Measurements from ENCODE around the gene EEF2K. TPM values are rescaled to one million over a fixed set of nuclear protein-coding genes. Genes with fewer than 3 reads are reported as not detected.
"Not testable (repeated sequence)": the region's sequence is repeated elsewhere in the genome, so short reads cannot be mapped to it uniquely, and the experiment has no call there.

EEF2K gene
- polyA plus RNA-seq, 4 donors, result 11.2 to 16.0 (median 14.6) TPM

DNA sequence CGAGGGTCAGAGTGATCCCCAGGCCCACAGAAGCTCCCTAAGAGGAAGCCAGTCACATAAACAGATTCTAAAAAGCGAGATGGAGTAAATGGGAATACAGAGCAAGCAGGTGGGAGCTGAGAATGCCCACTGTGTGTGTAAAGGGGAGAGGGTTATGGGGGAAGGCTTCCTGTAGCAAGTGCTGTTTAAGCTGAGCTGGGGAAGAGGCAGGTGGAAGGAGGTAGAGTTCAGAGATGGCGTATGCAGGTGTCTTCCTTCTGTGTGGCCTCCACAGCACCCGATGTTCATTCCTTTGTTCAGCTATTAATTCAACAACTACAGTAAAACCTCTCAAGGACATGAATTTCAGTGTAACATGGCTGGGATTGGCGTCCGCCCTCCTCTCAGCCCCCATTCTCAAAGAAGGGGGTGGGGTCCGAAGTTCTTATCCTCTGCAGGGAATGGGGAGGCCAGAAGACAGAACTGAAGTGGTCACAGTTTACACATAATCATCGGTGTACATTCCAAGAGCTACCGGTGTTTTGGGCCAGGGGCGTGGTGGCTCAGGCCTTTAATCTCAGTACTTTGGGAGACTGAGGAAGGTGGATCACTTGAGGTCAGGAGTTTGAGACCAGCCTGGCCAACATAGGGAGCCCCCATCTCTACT lies 1.8 kb downstream of the EEF2K start:
- no peak for DNase-seq (ENCODE audit: low read depth in 4 of 4, low spot score in 3 of 4)

DNA sequence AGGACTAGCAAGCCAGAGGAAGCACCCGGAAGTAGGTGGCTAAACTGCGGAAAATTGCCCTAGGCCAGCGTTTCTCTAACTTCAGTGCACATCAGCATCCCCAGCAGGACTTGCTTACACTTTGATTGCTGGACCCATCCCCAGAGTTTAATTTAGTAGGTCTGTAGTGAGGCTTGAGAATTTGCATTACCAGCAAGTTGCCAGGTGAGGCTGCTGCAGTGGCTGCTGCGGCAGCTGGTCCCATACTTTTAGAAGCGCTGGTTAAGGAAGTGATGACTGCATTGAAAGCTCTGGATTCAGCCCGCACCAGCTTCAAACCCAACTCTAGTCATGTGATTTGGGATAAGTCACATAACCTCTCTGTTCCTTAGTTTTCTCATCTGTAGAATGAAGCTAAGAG lies 4.2 kb downstream of the EEF2K start:
- DNase-seq (ENCODE audit: low read depth in 4 of 4, low spot score in 3 of 4), result no peak

- DNase-seq (ENCODE audit: low read depth in 4 of 4, low spot score in 3 of 4), result no peak
Measured at GRCh38 chr16:22210854-22211253, 4.8 kb downstream of the EEF2K start.

- DNase-seq (ENCODE audit: low read depth in 4 of 4, low spot score in 3 of 4), result no peak
Measured at GRCh38 chr16:22213236-22213635, 7.2 kb downstream of the EEF2K start.

- no peak for DNase-seq (ENCODE audit: low read depth in 4 of 4, low spot score in 3 of 4)
Measured at GRCh38 chr16:22213801-22214200, 7.7 kb downstream of the EEF2K start.

DNA sequence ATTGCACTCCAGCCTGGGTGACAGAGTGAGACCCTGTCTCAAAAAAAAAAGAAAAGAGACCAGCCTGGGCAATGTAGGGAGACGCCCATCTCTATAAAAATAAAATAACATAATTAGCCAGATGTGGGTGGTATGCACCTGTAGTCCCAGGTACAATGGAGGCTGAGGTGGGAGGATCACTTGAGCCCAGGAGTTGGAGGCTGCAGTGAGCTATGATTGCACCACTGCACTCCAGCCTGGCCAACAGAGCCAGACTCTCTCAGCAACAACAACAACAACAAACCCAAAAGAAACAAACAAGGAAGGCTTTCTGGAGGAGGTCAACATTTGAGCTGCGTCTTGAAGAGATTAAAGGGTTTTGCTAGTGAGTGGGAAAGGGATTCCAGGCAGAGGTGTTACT lies 8.3 kb downstream of the EEF2K start:
- DNase-seq (ENCODE audit: low read depth in 4 of 4, low spot score in 3 of 4), result no peak

DNA sequence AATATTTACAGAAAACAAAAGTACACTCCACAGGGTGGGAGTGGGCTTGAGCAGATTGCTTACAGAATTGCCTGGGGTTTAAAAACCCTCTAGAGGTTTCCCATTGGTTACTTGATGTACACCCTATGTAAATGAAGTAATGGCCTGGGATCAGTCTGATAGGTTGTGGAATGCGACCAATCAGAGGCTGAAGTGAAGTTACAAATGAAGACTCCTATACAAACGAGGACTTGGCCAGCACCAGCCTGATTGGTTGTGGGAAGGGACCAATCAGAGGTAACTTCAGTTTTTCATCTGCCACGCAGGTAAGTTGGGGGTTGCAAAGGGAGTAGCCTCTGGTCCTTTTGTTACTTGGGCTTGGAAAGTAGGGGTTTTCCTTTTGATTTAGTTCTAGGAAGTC lies 8.8 kb downstream of the EEF2K start:
- no peak for DNase-seq (ENCODE audit: low read depth in 4 of 4, low spot score in 3 of 4)

GRCh38 chr16:22216191-22216831 lies 10.2 kb downstream of the EEF2K start:
- DNase-seq (ENCODE audit: low read depth in 4 of 4, low spot score in 3 of 4), result no peak

DNA sequence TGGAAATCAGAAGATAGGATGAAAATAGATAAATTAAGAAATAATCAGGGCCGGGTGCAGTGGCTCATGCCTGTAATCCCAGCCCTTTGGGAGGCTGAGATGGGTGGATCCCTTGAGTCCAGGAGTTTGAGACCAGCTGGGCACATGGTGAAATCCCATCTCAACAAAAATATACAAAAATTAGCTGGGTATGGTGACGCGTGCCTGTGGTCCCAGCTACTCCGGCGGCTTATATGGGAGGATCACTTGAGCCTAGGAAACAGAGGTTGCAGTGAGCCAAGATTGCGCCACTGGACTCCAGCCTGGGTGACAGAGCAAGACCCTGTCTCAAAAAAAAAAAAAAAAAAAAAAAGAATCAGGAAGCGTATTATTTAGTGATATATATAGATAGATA lies 10.8 kb downstream of the EEF2K start:
- not testable (repeated sequence) for DNase-seq (ENCODE audit: low read depth in 4 of 4, low spot score in 3 of 4)

DNA sequence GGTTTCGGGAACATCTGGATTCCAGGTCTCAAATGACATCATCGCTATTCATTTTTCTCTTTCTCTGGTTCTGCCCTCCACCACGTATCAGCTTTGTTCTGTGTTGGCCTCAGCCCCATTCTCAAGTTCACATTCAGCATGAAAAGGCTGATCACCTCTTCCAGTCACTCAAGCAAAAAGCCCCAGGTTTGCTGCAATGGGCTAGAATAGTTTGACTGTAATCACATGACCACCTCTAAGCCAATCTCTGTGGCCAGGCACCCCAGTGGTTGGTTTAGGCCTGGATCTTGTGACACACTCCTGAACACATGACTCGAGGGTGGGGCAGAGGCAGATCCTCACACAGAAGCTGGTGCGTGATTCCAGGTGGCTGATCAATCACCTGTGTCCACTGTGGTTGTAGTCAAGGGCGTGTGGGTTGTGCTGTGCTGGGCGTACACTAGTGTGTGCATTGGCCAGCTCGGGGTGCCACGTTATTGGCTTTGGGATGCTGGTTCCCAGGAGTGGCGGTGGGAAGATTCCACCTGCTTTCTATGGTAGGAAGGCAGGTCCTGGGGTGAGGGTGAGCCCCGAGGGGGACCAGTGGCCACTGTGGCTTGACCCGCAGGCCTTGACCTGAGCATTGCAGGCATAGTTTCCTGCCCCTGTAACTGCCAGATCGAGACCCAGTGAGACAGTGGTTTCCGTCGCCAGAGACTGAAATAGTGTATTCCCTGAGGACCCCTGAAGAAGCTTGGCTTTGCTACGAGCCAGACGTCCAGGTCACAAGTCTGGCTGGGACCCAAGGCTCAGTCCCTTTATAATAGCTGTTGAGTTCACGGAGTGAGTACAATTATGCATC lies 12.0 kb downstream of the EEF2K start:
- DNase-seq (ENCODE audit: low read depth in 4 of 4, low spot score in 3 of 4), result no peak

DNA sequence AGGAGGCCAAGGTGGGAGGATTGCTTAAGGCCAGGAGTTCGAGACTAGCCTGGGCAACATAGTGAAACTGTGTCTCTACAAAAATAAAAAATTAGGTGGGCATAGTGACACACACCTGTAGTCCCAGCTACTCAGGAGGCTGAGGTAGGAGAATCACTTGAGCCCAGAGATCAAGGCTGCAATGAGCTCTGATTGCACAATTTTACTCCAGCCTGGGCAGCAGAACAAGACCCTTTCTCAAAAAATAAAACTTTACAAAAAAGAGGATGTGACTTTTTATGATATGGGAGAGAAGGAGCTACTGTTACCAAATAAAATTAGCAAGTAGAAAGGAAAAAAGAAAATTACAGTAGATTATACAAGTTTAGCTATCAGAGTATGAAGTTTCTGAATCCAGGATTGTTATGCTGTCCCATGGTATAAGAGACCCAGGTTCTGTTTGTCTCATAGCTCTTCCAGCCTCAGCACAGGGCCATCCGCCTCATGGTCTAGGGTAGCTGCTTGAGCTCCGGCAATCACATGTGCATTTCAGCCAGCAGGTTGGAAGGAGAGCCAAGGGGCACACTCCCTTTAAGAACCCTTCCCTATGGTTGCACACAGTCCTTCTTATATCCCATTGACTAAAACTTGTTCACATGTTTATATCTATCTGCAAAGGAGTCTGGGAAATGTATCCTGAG lies 13.5 kb downstream of the EEF2K start:
- no peak for DNase-seq (ENCODE audit: low read depth in 4 of 4, low spot score in 3 of 4)

DNA sequence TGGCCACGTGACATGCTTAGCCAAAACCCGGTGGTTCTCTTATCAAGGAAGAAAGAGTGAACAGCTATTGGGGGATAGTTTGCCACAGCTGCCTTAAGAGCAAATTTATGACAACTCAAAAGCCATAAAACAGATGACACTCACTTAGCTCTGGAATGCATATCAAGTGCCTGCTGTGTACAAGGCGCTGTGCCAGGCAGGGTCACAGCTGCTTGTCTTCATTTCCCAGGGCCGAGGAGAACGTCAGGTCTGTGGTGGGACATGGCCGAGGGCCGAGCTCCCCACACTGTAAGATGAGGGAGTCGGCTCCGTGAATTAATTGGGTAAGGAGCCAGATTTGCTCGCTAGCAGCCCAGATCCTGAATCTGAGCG lies 14.0 kb downstream of the EEF2K start:
- no peak for DNase-seq (ENCODE audit: low read depth in 4 of 4, low spot score in 3 of 4)

- no peak for DNase-seq (ENCODE audit: low read depth in 4 of 4, low spot score in 3 of 4)
Measured at GRCh38 chr16:22220714-22221113, 14.6 kb downstream of the EEF2K start.

DNA sequence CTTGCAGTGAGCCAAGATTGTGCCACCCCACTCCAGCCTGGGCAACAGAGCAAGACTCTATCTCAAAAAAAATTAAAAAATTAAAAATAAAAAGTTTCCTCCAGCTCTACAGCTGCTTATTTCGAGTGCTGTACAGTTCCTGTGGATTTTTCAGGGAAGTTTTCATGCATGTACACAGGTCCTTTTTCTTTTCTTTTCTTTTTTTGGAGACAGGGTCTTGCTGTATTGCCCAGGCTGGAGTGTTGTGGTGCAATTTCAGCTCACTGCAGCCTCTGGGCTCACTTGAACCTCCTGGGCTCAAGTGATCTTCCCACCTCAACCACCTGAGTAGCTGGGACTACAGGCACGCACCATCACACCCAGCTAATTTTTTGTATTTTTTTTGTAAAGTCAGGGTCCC lies 15.9 kb downstream of the EEF2K start:
- no peak for DNase-seq (ENCODE audit: low read depth in 4 of 4, low spot score in 3 of 4)

- DNase-seq (ENCODE audit: low read depth in 4 of 4, low spot score in 3 of 4), result no peak
Measured at GRCh38 chr16:22222998-22223397, 16.9 kb downstream of the EEF2K start.

DNA sequence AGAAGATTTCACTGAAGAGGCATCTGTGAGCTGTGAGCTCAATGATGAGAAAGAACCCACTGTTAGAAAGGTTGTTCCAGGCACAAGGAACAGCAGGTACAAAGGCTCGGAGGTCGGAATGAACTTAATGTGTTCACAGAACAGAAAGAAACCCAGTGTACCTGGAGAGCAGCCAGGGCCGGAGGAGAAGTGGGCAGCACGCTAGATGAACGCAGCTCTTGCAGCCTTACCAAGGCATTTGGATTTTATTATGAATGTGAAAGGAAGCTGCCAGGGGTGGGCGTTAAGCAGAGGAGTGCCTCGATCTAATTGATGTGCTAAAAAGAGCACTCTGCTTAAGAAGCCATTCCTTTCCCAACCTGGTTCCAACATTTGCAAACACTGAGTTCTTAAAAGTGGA lies 19.0 kb downstream of the EEF2K start:
- no peak for DNase-seq (ENCODE audit: low read depth in 4 of 4, low spot score in 3 of 4)

DNA sequence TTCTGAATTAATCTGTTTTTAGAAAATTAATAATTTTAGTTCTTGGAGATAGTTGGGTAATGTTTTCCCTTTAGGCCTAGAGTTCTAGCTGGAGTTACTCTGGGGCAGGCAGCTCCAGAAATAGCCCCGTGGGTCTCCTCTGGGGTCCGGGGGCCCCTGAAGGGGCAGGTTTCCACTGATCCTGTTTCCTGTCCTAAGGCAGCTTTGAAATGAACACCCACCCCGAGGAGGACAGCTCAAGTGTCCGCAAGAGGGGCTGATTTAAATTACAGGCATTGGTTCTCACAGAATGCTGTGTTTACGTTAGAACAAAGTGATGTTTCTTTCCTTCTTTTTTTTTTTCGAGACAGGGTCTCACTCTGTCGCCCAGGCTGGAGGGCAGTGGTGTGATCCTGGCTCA lies 23.8 kb downstream of the EEF2K start:
- DNase-seq (ENCODE audit: low read depth in 4 of 4, low spot score in 3 of 4), result no peak

DNA sequence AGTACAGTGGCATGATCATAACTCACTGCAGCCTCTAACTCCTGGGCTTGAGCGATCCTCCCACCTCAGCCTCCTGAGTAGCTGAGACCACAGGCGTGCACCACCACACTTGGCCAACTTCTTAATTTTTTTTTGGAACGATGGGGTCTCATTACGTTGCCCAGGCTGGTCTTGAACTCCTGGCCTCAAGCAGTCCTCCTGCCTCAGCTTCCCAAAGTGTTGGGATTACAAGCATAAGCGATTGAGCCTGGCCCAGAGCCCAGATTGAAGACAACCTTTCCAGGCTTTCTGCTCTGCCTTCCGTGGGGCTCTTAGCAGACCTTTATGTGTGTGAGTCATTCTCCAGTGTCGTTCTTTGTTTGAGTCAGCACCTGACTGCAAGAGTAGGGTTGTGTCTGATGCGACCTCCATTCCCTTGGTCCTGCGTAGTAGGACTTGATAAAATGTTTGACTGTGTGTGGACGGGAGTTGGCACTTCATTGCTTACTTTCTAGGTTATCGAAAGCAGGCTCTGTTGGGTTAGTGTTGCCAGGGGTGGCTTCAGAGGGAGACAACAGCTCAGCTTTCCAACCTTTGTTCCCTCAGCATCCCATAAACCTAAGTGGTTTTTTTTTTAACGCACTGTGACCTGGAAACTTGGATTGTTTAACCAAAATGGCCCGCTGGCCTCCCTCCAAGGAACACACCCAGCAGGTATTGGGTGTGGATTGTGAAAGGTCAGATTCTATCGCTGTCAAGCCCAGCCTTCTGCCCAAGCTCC lies 26.4 kb downstream of the EEF2K start:
- no peak for DNase-seq (ENCODE audit: low read depth in 4 of 4, low spot score in 3 of 4)

DNA sequence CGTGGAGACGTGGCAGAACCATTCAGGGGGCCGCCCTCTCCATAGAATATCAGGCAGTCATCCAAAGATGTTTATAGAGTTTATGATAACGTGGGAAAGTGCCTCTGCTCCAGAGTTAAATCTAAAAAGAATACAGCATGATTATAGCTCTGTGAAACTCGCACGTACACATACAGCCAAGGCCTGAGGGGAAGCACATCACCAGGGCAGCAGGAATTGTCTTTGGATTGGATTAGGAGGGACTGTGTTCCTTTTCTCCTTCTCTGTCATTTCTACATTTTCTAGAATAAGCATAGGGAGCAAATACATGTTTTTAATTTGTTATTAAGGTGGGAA lies 26.9 kb downstream of the EEF2K start:
- no peak for DNase-seq (ENCODE audit: low read depth in 4 of 4, low spot score in 3 of 4)

GRCh38 chr16:22235839-22236745 lies 30.0 kb downstream of the EEF2K start:
- DNase-seq (ENCODE audit: low read depth in 4 of 4, low spot score in 3 of 4), result no peak

Measured in left renal pelvis (tissue), 4 donors.